Tibial nerve (tissue), 4 donors: ENCODE data around the gene FOXE1.

Experiments
- CTCF ChIP-seq, 5 experiments: fragments of 200-600 bp in 3 of 5; fragments of 450-650 bp in 2 of 5; sonication (generic) in 3 of 5; IDR thresholded peaks; one replicate each; pipeline ENCODE4 v1.5.1; 2016 to 2019; ENCODE audit warnings: antibody characterized with exemption in 5 of 5, mild to moderate bottlenecking in 3 of 5, moderate library complexity in 2 of 5
- EP300 ChIP-seq, 2 donors: sonication (generic); formaldehyde crosslinking; IDR thresholded peaks; one replicate each; pipeline ENCODE4 v1.6.1; 2017; ENCODE audit warnings: antibody characterized with exemption in 2 of 2, mild to moderate bottlenecking in 1 of 2

GRCh38 chr9:97842960-97843359, 10.1 kb upstream of the FOXE1 start:
- TF ChIP-seq EP300 (IDR thresholded peaks at IDR 0.05) (no peak), CTCF (IDR thresholded peaks at IDR 0.05) (no peak)
